HEK293 (cell line): ENCODE data around the gene SLC6A4.

Experiments used
- CTCF ChIA-PET: fragments of 350-600 bp; formaldehyde crosslinking; extraction: SDS; loops from one replicate; lab custom pipeline; 2021; ENCODE audit warnings: antibody characterized with exemption; lab: Yijun Ruan, JAX
- POLR2A ChIA-PET: fragments of 300-600 bp; formaldehyde crosslinking; extraction: SDS; loops from one replicate; lab custom pipeline; 2020; ENCODE audit warnings: antibody characterized with exemption, inconsistent platforms; lab: Yijun Ruan, JAX
- H3K27ac ChIP-seq: fragments of 200-500 bp; sonication (Bioruptor generic); 2 replicates; pipeline ENCODE4 v1.5.1; 2014; ENCODE audit warnings: low read depth, low read length, control low read depth, inconsistent platforms; ENCODE audit errors: extremely low read depth
- H3K36me3 ChIP-seq, 2 experiments: fragments of 200-500 bp in 1 of 2; sonication (Bioruptor generic) in 1 of 2; 1 replicate in 1 of 2; 2 replicates in 1 of 2; pipeline ENCODE4 v1.5.1; 2014 to 2017; ENCODE audit warnings: inconsistent platforms in 2 of 2, low read length in 2 of 2; ENCODE audit not compliant: control insufficient read depth in 2 of 2, insufficient read depth in 1 of 2
- H3K4me1 ChIP-seq: fragments of 200-500 bp; sonication (Bioruptor generic); 2 replicates; pipeline ENCODE4 v1.5.1; 2014; ENCODE audit warnings: mild to moderate bottlenecking, low read length, inconsistent platforms; ENCODE audit not compliant: control insufficient read depth, insufficient read depth
- H3K4me3 ChIP-seq: 2 replicates; pipeline ENCODE4 v1.5.1; 2011; ENCODE audit warnings: low read depth, mild to moderate bottlenecking, control low read depth, low read length, moderate library complexity
- H3K9me3 ChIP-seq: fragments of 200-500 bp; sonication (Bioruptor generic); 2 replicates; pipeline ENCODE4 v1.5.1; 2014; ENCODE audit warnings: low read depth, low read length, inconsistent platforms; ENCODE audit not compliant: control insufficient read depth, insufficient read depth
- FEZF1 ChIP-seq: fragments of 450-650 bp; formaldehyde crosslinking; IDR thresholded peaks from 2 replicates; pipeline ENCODE4 v1.5.1; 2016; ENCODE audit warnings: missing biosample characterization, missing genetic modification characterization
- HIC1 ChIP-seq: fragments of 450-650 bp; formaldehyde crosslinking; IDR thresholded peaks from 2 replicates; pipeline ENCODE4 v1.5.1; 2016; ENCODE audit warnings: missing biosample characterization, missing genetic modification characterization
- PRDM10 ChIP-seq: fragments of 450-650 bp; formaldehyde crosslinking; IDR thresholded peaks from 2 replicates; pipeline ENCODE4 v1.5.1; 2016; ENCODE audit warnings: missing biosample characterization, missing genetic modification characterization
- SCRT1 ChIP-seq: fragments of 450-650 bp; formaldehyde crosslinking; IDR thresholded peaks from 2 replicates; pipeline ENCODE4 v1.5.1; 2016; ENCODE audit warnings: missing biosample characterization, missing genetic modification characterization, borderline replicate concordance
- TCF7L2 ChIP-seq: IDR thresholded peaks from 2 replicates; pipeline ENCODE4 v1.6.1; 2011; ENCODE audit warnings: low read depth, mild to moderate bottlenecking, inconsistent platforms, low read length, moderate library complexity, borderline replicate concordance
- ZNF132 ChIP-seq: fragments of 450-650 bp; formaldehyde crosslinking; IDR thresholded peaks from 2 replicates; pipeline ENCODE4 v1.5.1; 2017; ENCODE audit warnings: missing biosample characterization, missing genetic modification characterization, borderline replicate concordance
- ZNF274 ChIP-seq, 2 experiments: fragments of 200-500 bp in 1 of 2; fragments of 450-650 bp in 1 of 2; sonication (Bioruptor generic) in 1 of 2; formaldehyde crosslinking in 1 of 2; IDR thresholded peaks; 2 replicates each; pipeline versions ENCODE4 v1.5.1 to v1.6.1; 2014 to 2016; ENCODE audit warnings: borderline replicate concordance in 1 of 2, inconsistent platforms in 1 of 2, low read length in 1 of 2, missing biosample characterization in 1 of 2, missing genetic modification characterization in 1 of 2
- ZNF302 ChIP-seq: fragments of 450-650 bp; formaldehyde crosslinking; IDR thresholded peaks from 2 replicates; pipeline ENCODE4 v1.5.1; 2016; ENCODE audit warnings: missing biosample characterization, missing genetic modification characterization, low read depth
- ZNF449 ChIP-seq: fragments of 450-650 bp; formaldehyde crosslinking; IDR thresholded peaks from 2 replicates; pipeline ENCODE4 v1.5.1; 2017; ENCODE audit warnings: missing biosample characterization, mild to moderate bottlenecking, missing genetic modification characterization, moderate library complexity
- ZNF514 ChIP-seq: fragments of 450-650 bp; formaldehyde crosslinking; IDR thresholded peaks from 2 replicates; pipeline ENCODE4 v1.5.1; 2016; ENCODE audit warnings: missing biosample characterization, missing genetic modification characterization
- ZNF600 ChIP-seq: fragments of 450-650 bp; formaldehyde crosslinking; IDR thresholded peaks from 2 replicates; pipeline ENCODE4 v1.5.1; 2016; ENCODE audit warnings: missing biosample characterization, missing genetic modification characterization
- ZNF670 ChIP-seq: fragments of 450-650 bp; formaldehyde crosslinking; IDR thresholded peaks from 2 replicates; pipeline ENCODE4 v1.5.1; 2016; ENCODE audit warnings: missing biosample characterization, missing genetic modification characterization, low read depth
- ZNF791 ChIP-seq: fragments of 450-650 bp; formaldehyde crosslinking; IDR thresholded peaks from 2 replicates; pipeline ENCODE4 v1.5.1; 2016; ENCODE audit warnings: missing biosample characterization, missing genetic modification characterization
- ZSCAN18 ChIP-seq: fragments of 450-650 bp; formaldehyde crosslinking; IDR thresholded peaks from 2 replicates; pipeline ENCODE4 v1.5.1; 2016; ENCODE audit warnings: missing biosample characterization, missing genetic modification characterization
- ZXDB ChIP-seq: fragments of 450-650 bp; formaldehyde crosslinking; IDR thresholded peaks from 2 replicates; pipeline ENCODE4 v1.5.1; 2016; ENCODE audit warnings: missing biosample characterization, missing genetic modification characterization

The SLC6A4 gene

GRCh38 chr17:30254150-30254549, 18.7 kb upstream of the SLC6A4 start:
- no peak overlapping the region for H3K4me3 ChIP-seq
- H3K4me1 ChIP-seq: peaks cover 3% of the 10 kb centered on the region; the same call in 1 of the 2 replicates
- ChIA-PET CTCF (interaction anchor here (0.5 to 1.0 kb wide), 3 partner anchors 28 to 1661 kb away, joined by 3 to 4 read pairs (median 3); no protein-coding TSS in a partner anchor), POLR2A (no interaction called here)
- peak; percentile 52; the same call in 1 of the 2 replicates for TF ChIP-seq PRDM10 (tag by site-specific recombination)
- no peak for TF ChIP-seq ZXDB
- TF ChIP-seq HIC1 (tag by site-specific recombination): no peak
- TF ChIP-seq FEZF1 (tag by site-specific recombination): no peak
- TF ChIP-seq ZNF274 (IDR thresholded peaks at IDR 0.05; ENCODE audit: low read length): no peak
- TF ChIP-seq ZNF274 (tag by site-specific recombination; IDR thresholded peaks at IDR 0.05; ENCODE audit: borderline replicate concordance): no peak
- no peak for TF ChIP-seq ZNF670 (tag by site-specific recombination)
- no peaks in the 10 kb centered on the region for H3K9me3 ChIP-seq
- peaks cover 27 to 73% of the 10 kb centered on the region in 2 experiments for H3K36me3 ChIP-seq
- no peak overlapping the region for H3K27ac ChIP-seq

- CTCF ChIA-PET: interaction anchor here (0.7 to 1.0 kb wide), 2 partner anchors 29 to 158 kb away, joined by 3 read pairs; no protein-coding TSS in a partner anchor
Observed at GRCh38 chr17:30253312-30253711, 17.8 kb upstream of the SLC6A4 start.

GRCh38 chr17:30251931-30252330, 16.4 kb upstream of the SLC6A4 start:
- no peaks in the 10 kb centered on the region for H3K4me1 ChIP-seq
- CTCF ChIA-PET: no interaction called here
- TF ChIP-seq ZNF302 (tag by site-specific recombination): no peak
- no peak for TF ChIP-seq ZSCAN18 (tag by site-specific recombination)
- TF ChIP-seq ZNF514 (tag by site-specific recombination): no peak
- no peak for TF ChIP-seq ZNF791 (tag by site-specific recombination)
- TF ChIP-seq, all 188 proteins: peak for 0
- H3K4me3 ChIP-seq: no peak overlapping the region
- H3K9me3 ChIP-seq: no peaks in the 10 kb centered on the region
- no peak overlapping the region for H3K27ac ChIP-seq
- POLR2A ChIA-PET: no interaction called here
- H3K36me3 ChIP-seq: peaks cover 38 to 74% of the 10 kb centered on the region in 2 experiments

More at GRCh38 chr17:30253312-30253711, 17.8 kb upstream of the SLC6A4 start:
- POLR2A ChIA-PET: no interaction called here
- Histone ChIP-seq H3K9me3 (no peaks in the 10 kb centered on the region), H3K27ac (no peak overlapping the region), H3K4me1 (peaks cover 3% of the 10 kb centered on the region; the same call in 1 of the 2 replicates), H3K4me3 (no peak overlapping the region), H3K36me3 (peaks cover 32 to 73% of the 10 kb centered on the region in 2 experiments)
- TF ChIP-seq ZNF132 (tag by site-specific recombination) (no peak), SCRT1 (0 out of 2 replicates have a peak, but pooled peaks have one; percentile 24), TCF7L2 (no peak), ZNF449 (tag by site-specific recombination) (no peak), ZNF600 (tag by site-specific recombination) (peak; percentile 38)
